HEK293 (cell line): ENCODE measurements around the gene NAGLU.

Experiments used
- CTCF ChIP-seq: fragments of 450-650 bp; formaldehyde crosslinking; IDR thresholded peaks from 2 replicates; pipeline ENCODE4 v1.5.1; 2016; ENCODE audit warnings: missing biosample characterization, missing genetic modification characterization
- REST ChIP-seq: fragments of 450-650 bp; formaldehyde crosslinking; IDR thresholded peaks from 2 replicates; pipeline ENCODE4 v1.5.1; 2016; ENCODE audit warnings: missing biosample characterization, missing genetic modification characterization
- ZNF175 ChIP-seq: fragments of 450-650 bp; formaldehyde crosslinking; IDR thresholded peaks from 2 replicates; pipeline ENCODE4 v1.5.1; 2016; ENCODE audit warnings: missing biosample characterization, missing genetic modification characterization
- ZNF350 ChIP-seq: fragments of 450-650 bp; formaldehyde crosslinking; IDR thresholded peaks from 2 replicates; pipeline ENCODE4 v1.5.0; 2017; ENCODE audit warnings: missing biosample characterization, mild to moderate bottlenecking, missing genetic modification characterization
- ZNF449 ChIP-seq: fragments of 450-650 bp; formaldehyde crosslinking; IDR thresholded peaks from 2 replicates; pipeline ENCODE4 v1.5.1; 2017; ENCODE audit warnings: missing biosample characterization, mild to moderate bottlenecking, missing genetic modification characterization, moderate library complexity
- ZNF513 ChIP-seq: fragments of 450-650 bp; IDR thresholded peaks from 2 replicates; pipeline ENCODE4 v1.5.1; 2018; ENCODE audit warnings: missing biosample characterization, missing genetic modification characterization
- ZNF658 ChIP-seq: fragments of 450-650 bp; formaldehyde crosslinking; IDR thresholded peaks from 2 replicates; pipeline ENCODE4; 2016; ENCODE audit warnings: missing biosample characterization, missing genetic modification characterization
- ZNF670 ChIP-seq: fragments of 450-650 bp; formaldehyde crosslinking; IDR thresholded peaks from 2 replicates; pipeline ENCODE4 v1.5.1; 2016; ENCODE audit warnings: missing biosample characterization, missing genetic modification characterization, low read depth
- ZNF76 ChIP-seq: fragments of 450-650 bp; formaldehyde crosslinking; IDR thresholded peaks from 2 replicates; pipeline ENCODE4; 2016; ENCODE audit warnings: low read depth, missing biosample characterization, missing genetic modification characterization, borderline replicate concordance

GRCh38 chr17:42584880-42585279, 48.8 kb downstream of the NAGLU start:
- TF ChIP-seq REST (tag by site-specific recombination) (no peak), ZNF658 (tag by site-specific recombination) (no peak), ZNF449 (tag by site-specific recombination) (no peak), ZNF175 (tag by site-specific recombination) (no peak), ZNF670 (tag by site-specific recombination) (no peak), ZNF350 (tag by site-specific recombination) (no peak), ZNF76 (tag by site-specific recombination) (no peak), ZNF513 (tag by site-specific recombination) (no peak), CTCF (tag by site-specific recombination) (no peak)
